Measurements from ENCODE around the gene DYSF.

The DYSF gene

DNA sequence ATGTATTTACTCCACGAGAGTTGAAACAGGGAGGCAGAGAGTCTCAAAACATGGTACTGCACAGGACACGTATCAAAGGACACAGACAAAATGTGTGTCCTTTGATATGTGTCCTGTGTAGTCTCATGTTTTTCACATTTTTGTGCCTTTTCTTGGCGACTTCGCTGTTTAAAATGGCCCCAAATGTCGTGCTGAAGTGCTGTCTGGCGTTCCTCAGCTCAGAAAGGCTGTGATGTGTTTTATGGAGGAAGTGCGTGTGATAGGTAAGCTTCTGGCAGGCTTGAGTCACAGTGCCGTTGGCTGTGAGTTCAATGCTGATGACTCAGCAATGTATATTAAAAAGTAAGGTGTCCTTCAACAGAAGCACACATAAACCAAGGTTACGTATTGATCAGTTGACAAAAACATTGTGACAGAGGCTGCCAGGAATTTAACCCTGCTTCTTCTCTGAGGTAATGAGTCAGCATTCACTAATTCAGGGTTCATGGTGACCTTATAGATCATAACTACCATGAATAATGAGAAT is 78.2 kb downstream of the DYSF start:
- peak; percentile 75 for DNase-seq

DNA sequence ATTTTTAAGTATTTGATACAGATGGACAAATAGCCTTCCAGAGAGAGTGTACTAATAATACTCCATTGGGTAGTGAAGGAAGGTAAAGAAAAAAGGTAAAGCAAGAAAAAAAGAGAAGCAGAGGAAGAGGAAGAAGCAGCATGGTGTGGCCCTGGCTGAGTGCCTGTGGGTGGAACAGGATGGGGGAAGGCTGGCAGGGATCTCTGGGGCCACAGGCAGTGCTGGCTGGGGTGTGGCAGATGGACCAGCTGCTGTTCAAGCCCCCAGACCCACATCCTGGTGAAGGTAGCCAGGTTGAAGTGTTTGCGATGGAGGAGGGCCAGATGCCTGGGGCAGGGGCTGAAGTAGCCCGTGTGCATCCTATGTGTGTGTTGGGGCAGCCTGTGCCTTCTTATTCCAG is 79.0 kb downstream of the DYSF start:
- no peak for DNase-seq

DNA sequence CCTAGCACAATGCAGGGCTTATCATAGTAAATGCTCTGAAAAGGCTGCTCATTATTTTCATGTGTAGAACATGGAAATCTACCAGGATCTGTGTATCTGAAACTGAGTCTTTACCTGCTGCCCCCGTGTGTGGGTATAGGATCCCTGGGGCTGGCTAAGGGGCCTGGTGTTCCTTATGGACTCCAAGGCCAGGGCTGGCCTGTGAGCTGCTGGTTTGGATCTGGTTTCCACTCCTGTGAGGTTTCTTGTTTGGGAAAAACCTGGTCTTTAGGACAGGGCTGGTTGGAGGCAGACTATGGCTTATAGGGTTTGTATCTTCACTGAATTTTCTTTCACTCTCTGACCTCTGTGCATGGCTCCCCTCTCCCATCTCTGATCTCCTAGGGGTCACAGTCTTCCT is 80.8 kb downstream of the DYSF start:
- no peak for DNase-seq

DNA sequence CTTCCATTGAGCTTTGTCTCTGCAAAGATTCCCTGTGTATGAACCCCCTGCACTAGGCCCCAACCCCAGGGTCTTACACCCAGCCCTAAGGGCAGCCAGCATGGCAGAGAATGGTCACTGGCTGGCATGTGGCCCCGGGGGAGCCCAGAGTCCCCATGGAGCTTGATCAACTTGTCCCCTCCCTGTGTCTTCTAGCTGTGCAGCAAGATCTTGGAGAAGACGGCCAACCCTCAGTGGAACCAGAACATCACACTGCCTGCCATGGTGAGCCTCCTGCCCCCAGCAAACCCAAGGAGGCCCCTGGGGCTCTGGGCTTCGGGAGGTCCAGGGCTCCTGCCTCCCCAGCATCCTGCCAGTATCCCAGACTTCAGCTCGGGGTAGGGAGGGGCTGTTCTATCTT is 81.5 kb downstream of the DYSF start:
- DNase-seq: no peak

DNA sequence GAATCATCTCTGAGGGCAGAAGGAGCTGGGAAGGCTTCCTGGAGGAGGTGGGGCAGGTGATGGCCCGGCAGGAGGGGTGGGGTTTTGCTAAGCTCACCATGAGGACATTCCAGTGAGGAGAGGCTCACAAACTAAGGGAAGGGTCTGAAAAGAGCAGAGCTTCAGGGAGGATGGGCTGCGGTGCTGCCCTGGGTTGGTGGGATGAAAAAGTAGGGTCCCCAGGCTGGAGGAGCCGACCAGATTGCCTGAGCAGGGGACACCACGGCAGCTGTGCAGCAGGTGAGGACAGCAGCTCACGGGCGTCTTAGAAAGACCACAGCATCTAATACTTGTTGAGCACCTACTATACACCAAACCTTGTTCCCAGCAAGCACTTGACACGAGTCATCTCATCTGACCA is 82.2 kb downstream of the DYSF start:
- no peak for DNase-seq

DNA sequence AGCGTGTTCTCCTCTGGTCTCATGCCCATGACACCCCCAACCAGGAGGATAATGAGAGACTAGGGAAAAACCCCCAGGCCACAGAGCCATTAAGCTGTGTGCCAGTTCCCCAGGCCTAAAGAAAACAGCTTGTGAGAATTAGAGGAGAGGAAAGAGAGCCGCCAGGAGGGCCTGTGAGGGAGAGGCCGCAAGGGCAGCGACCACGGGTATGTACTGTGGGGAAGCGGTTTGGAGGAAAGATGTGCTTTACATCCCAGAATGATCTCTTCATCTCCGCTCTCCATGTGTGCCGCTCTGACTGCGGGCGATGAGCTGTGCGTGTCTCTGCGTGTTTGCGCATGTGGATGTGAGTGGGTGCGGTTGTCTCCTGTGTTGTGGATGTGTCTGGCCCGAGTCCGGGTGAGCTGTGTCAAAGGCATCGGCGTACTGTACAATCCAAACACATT is 82.9 kb downstream of the DYSF start:
- DNase-seq: no peak

DNA sequence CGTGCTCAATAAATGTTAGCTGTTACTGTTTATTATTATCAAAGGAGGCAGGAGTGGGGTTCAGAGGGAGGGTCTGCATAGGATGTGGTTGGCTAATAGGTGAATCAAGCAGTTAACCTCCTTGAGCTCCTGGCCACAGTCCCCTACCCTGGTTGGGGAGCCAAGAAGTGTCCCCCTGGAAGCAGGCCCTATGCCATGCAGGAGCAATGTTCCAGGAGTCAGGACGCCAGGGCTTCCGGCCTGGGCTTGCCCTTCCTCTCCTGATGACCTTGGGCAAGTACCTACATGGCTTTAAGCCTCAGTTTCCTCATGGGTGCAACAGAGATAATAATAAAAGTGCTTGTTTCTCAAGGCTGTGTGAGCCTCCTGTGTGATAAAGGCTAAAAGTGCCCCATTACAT is 84.9 kb downstream of the DYSF start:
- DNase-seq: no peak

DNA sequence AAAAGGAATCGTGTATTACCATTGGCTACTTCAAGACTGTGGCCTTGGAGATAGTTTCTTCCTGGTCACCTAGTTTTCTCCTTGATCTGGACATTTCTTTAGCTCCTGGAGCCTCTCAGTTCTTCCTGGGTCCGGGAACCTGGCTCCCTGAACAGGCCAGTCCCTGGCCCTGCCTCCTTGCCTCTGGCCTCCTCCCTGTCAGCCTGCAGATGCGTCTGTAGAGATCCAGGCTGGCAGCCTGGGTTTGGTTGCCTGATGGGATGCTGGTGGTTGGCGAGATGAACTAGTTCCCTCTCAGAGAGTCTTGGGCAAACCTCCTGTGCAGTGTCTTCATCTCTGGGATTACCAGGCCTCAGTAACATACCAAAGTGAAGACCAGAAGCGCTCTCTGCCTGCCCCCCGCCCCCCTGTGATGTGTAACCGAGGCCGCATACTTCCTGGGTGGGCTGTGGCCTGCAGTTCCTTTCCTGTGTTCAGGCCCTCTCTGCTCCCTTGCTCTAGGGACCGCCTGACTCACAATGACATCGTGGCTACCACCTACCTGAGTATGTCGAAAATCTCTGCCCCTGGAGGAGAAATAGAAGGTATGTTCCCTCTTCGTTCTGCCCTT is 85.4 kb downstream of the DYSF start:
- peak; percentile 92 for DNase-seq

DNA sequence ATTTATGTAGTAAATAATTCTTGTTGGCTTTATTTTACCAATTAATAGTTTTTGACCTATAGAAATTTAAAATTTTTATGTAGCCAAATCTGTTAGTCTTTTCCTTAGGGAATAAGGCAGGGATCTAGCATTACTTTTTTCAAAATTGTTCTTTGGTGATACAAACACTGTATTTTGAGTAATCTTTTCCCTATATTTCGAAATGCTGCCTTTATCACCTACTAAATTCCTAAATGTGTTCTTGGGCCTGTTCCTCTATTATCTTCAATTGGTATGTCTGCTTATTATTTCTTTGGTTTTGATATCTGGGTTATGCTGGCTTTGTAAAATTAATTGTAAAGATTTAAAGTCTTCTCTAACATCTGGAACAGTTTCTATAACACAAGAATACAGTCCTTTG is 87.5 kb downstream of the DYSF start:
- DNase-seq: no peak

DNA sequence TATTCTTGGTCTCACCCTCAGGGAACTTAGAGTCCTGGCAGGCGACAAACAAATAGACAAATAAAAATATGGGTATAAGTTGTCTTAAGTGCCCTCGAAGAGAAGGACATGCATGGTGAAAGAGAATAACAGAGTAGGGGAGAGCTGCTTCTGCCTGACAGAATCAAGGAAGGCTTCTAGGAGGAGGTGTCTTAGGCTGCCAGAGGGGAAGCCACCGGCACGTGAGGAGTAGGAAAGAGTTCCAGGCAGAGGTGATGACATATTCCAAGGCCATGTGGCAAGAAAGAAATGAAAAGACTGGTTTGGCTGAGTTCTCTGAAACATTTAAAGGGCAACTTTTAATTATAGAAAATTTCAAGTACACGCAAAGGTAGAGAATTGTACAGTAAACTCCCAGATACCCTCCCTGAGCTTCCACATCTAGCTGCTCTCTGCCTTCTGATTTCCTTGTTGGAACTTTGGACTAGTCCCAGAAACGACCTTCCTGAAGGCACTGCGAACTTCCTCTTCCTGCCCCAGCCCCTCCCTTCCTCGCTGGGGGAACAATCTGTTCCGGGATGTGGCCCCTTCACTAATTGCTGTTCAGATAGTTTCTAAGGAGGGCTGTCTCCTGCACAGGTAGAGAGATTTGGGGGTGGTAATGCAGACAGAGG is 91.7 kb downstream of the DYSF start:
- no peak for DNase-seq

DNA sequence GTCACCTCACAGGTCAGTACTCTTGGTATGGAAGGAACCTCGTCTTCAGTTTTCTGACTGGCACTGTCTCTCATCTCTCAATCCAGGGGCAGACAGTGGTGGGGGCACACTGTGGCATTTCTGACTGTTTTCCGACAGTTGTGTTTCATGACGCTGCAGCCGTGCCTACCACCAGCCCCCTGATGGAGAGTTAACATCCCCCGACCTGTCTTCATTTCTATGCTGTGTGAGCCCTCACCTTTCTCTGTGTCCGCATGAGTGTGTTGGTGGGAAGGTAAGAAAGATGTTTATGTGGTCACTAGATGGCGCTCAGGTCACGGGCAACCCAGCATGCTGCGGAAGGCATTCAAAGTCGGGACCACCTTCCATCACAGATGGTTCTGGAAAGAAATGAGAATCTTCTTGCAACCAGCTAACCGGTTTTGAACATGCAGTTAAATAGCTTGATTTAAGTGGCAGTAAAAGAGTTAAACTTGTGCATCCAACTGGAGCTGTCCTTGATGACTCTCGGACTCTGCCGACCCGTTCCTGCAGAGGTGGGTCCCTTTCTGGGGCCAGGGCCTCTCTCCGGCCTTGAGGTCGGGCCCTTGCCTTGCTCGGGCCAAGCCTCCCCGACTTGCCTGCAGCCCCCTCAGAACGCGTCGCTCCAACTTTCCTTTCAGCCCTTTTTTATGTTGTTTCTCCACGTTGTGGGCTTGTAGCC is 92.4 kb downstream of the DYSF start:
- DNase-seq: peak; percentile 45

DNA sequence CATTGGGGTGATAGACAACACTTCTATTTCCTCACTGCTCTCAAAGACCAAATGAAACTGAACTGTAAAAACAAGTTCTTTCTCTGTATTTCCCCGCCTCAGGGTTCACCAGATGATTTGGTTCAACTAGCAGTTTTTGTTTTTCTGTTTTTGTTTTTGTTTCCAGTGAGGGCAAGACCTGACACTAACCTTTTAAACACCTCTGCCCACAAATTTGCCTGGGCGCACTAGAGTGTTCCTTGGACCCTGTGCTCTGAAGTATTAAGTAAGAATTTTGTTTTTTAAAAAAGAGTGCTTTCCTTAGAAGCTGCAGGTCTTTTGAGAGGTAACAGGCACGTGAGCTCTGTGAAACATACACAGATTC is 92.9 kb downstream of the DYSF start:
- DNase-seq: no peak

DNA sequence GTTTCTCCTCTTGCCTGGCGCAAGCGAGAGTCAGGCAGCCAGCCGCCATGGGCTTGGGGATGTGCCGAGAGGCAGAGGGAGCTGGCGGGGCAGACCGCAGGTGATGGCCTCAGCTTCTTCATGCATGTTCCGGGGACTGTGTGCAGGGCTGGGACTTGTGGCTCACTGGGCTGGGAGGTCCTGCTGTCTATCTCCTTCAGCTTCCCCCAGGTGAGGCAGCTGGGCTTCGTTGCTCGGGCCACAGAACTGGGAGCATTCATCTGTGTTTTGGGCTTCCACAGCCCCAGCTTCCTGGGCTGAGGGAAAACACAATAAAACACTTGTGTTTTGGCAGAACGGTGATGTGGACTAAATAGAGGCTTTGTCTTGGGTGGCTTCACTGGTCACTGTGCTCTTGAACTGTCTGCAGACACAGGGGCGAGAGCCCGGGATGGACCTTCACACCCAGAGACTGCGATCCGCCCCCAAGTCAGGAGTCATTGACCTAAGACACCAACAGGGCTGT is 93.5 kb downstream of the DYSF start:
- DNase-seq: no peak

DNA sequence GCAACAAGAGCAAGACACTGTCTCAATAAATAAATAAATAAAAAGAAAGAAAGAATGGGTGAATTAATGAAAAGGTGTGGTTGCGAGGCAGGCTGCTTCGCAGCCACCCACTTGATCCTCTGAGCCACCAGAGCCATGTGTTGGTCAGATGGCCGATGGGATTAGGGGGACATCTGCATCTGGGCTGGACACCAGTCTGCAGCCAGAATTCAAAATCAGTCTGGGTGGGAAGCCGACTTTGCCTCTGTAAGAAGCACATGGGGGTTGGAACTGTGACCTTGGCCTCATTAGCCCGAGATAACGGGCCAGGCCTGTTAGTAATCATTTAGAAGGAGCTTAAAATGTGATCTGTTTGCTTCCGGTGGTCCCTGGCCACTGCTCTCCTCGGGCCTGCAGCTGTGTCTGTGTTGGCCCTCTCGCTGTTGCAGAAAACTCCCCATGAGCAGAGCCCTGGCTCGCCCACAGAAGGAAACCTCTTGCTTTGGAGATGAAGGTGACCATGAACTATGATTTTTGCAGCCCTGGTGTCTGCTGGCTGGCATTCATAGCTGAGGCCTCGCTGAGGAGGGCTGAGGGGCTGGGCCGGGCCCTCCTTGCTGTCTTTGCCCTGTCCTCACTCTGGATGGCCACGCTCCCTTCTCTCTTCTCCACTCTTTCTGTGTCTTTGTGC is 94.4 kb downstream of the DYSF start:
- no peak for DNase-seq

DNA sequence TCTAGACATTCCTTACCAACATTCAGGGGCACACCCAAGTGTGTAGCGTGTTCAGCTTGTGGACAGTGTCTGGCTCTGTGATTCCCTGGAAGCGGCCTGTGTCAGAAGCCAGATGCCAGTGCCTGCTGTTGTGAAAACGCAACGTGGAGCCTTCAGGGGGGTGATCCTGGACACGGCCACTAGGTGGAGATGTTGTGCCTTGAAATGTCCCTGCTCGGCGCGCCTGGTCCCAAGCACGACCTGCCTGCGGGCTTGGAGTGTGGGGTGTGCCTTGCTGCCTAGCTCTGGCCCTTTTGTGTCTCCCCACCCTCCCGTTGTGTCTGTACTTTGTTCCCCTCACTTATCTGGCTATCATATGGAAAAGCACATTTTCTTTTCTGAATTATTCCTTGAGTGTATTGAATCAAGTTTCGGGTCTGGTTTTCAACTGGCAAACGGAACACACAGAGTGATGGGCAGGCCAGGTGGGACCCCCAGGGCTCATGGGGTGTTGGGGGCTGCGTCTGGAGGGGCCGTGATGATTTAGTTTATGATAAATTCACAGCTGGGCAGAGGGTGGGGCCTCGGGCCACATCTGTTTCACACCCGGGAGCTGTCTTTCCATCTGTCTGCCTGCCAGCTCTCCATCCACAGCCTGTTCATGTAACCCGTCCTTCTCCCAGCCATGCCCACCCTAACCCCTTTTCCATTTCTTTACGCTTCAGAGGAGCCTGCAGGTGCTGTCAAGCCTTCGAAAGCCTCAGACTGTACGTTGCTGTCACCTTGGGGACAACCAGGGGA is 95.5 kb downstream of the DYSF start:
- peak; percentile 59 for DNase-seq

DNA sequence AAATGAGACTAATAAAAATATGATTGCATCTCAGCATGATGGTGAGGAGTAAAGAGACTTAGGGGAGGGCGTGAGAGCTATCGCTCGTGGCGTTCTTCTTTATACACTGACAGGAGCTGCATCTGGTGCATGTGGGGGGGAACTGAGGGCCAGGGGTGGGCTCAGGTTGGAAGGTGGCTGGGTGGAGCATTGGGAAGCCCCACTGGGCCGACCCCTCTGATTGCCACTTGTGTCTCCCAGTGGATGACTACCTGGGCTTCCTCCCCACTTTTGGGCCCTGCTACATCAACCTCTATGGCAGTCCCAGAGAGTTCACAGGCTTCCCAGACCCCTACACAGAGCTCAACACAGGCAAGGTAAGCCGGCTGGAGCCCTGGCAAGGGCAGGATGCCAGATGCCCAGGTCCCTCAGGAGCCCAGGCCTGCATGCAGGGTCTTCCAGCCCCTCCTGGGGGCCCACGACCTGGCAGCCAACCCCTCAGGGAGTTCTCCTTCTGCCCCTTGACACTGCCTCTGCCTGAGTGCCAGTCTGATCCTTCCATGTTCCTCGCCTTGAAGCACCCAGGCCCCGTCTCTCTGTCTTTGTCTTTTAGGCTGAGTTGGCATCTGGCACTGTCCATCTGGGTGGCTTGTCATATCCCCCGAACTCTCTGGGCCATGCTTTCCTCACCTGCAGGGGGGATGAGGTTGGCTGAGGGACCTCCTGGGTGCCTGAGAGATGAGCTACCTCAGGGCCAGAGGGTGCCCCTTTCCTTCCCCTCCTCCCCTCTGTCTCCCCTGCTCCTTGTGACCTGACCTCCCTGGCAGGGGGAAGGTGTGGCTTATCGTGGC is 97.7 kb downstream of the DYSF start:
- DNase-seq: no peak

DNA sequence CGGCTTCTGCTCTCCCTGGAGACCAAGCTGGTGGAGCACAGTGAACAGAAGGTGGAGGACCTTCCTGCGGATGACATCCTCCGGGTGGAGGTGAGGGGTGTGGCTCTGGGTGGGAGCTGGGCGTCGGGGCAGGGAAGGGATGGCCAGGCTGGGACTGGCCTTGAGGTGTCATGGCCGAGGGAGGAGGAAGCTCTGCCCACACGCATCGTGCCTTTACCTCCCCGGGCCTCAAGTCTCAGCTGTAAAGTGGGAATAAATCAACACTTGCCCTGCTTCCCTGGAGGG is 98.2 kb downstream of the DYSF start:
- DNase-seq: no peak

DNA sequence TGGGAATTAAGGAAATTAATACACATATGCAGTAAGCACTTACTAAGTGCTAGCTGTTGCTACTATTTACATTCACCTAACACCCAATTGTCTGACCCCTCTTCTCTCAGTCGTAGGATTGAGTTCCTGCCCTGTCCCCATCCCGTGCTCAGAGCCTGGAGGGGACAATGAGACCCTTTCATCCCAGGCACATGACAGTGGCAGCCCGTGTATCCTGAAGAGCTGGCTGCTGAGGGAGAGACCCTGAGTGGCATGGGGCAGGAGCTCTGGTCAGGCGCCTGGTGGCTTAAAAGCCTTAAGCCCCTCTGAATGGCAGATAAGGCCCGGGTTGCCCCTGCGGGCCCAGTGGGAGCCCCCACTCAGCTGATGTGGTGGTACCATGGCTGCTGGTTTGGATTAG is 99.0 kb downstream of the DYSF start:
- no peak for DNase-seq

DNA sequence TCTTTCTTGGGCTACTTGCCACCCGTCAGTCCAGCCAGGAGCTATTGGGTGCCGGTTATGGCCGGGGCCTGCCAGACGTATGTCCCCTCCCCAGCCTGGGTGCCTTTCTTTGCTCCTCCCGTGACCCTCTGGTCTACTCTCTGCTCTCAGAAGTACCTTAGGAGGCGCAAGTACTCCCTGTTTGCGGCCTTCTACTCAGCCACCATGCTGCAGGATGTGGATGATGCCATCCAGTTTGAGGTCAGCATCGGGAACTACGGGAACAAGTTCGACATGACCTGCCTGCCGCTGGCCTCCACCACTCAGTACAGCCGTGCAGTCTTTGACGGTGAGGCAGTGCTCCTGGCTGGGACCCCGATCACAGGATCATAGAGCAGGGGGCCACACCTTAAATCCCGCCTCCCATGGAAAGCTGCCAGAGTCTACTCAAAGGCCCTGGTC is 99.5 kb downstream of the DYSF start:
- DNase-seq: no peak

DNA sequence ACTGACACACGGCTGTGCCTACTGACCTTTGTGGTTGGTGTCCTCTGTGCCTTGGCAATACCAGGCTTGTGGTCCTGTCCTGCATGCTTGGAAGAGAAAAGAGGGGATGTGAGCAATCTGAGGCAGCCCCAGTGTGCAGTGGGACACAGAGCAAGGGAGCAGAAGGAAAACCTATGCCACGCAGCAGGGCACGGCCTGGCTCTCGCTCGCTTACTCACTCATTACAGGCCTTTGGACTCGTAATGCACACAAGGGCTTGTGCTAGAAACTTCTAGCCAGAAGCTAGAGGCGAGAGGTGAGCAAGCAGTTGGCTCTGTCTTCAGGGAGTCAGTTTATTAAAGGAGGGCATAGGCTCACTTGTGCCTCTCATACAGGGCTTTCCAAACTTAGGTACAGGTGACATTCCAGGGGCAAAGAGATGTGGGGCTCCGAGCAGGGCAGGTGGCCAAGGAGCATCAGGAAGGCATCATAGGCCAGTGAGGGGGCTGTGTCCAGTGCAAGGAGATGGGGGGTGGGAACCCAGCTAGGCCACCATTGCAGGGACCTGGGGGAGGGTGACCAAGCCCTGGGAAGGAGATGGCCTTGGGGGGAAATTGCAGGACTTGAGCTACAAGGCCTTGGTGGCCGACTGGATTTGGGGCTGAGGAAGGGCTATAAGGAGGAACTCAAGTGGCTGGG is 100.8 kb downstream of the DYSF start:
- no peak for DNase-seq

DNA sequence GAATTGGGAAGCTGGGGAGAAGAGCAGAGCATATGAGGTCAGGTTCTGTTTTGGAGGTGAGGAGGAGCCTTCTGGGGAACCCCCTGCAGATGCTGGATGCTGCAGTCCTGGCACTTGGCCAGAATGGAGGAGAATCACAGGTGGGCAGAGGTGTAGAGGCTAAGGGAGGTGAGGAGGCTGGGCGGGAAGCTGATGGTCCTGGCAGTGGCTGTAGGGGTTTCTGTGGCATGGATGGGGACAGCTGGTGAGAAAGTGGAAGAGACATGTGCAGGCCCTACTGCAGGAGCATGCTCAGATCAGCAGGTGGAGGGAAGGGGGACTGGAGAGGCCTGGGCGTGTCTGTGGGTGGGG is 101.3 kb downstream of the DYSF start:
- no peak for DNase-seq

Measured in NK-92 treated with Interleukin-12 subunit alpha and Interleukin-12 subunit beta, amount 100 ng/mL, for 24 hours (cell line).